ENCODE measurements around the gene MED9. TPM values are rescaled to one million over a fixed set of nuclear protein-coding genes. Genes with fewer than 3 reads are reported as not detected.

MED9 gene
- total and polyA plus RNA-seq, 2 of the 8 experiments (the other 6 are each of a cell fraction or from before 2014, with no cell fraction given), result 15.8 to 19.7 TPM

GRCh38 chr17:17453088-17453487 is 23.7 kb upstream of the MED9 start:
- Histone ChIP-seq H4K5ac (ENCODE audit: insufficient read length, low read depth, low read length) (no peak overlapping the region), H2BK120ac (replicated peaks; ENCODE audit: low read depth, low read length) (no peak overlapping the region), H3K14ac (ENCODE audit: insufficient read length) (no peak overlapping the region), H3K36me3 (ENCODE audit: control insufficient read depth in 2 of 4, insufficient read depth in 4 of 4, low read length in 3 of 4) (no peaks in the 10 kb centered on the region), H4K8ac (ENCODE audit: extremely low read depth, insufficient read depth, low read length) (no peak overlapping the region), H3K9ac (replicated peaks in 1 of 4; ENCODE audit: extremely low read depth in 1 of 4, low read depth in 3 of 4, low read length in 3 of 4) (no peak overlapping the region), H3K79me2 (ENCODE audit: control insufficient read depth in 1 of 2, insufficient read depth in 2 of 2, low read length in 2 of 2) (no peaks in the 10 kb centered on the region), H2AK5ac (ENCODE audit: low read depth, low read length) (no peak overlapping the region), H3K4ac (replicated peaks; ENCODE audit: insufficient read length, low read depth, low read length) (no peak overlapping the region), H3K79me1 (ENCODE audit: low read depth, low read length) (no peaks in the 10 kb centered on the region), H2BK12ac (ENCODE audit: low read depth, low read length) (no peak overlapping the region), H3K4me1 (replicated peaks in 1 of 4; ENCODE audit: control insufficient read depth in 3 of 4, insufficient read depth in 4 of 4, low read length in 3 of 4) (no peaks in the 10 kb centered on the region), H3K18ac (ENCODE audit: extremely low read depth, low read length) (no peak overlapping the region), H4K20me1 (replicated peaks in 1 of 2; ENCODE audit: control insufficient read depth in 1 of 2, insufficient read depth in 2 of 2, low read length in 2 of 2) (no peaks in the 10 kb centered on the region), H4K91ac (replicated peaks; ENCODE audit: insufficient read length, low read length) (no peak overlapping the region), H2BK20ac (ENCODE audit: low read length) (no peak overlapping the region), H2BK5ac (ENCODE audit: low read depth, low read length) (no peak overlapping the region), H3K56ac (replicated peaks; ENCODE audit: insufficient read length, low read depth, low read length) (no peak overlapping the region), H3K23ac (ENCODE audit: insufficient read length) (no peak overlapping the region), H3K23me2 (ENCODE audit: low read depth, low read length) (no peaks in the 10 kb centered on the region), H2BK15ac (ENCODE audit: low read length) (no peak overlapping the region), H2AFZ (ENCODE audit: low read length) (no peak overlapping the region), H3K9me3 (ENCODE audit: insufficient read depth in 2 of 2, low read depth in 1 of 2, low read length in 1 of 2) (no peaks in the 10 kb centered on the region), H3K4me2 (ENCODE audit: insufficient read depth in 1 of 2, low read depth in 2 of 2, low read length in 2 of 2) (no peak overlapping the region), H3K27ac (ENCODE audit: low read depth, low read length) (no peak overlapping the region), H3K4me3 (ENCODE audit: extremely low read depth in 1 of 4, insufficient read depth in 2 of 4, low read depth in 3 of 4, low read length in 4 of 4) (no peak overlapping the region), H3K27me3 (replicated peaks in 1 of 4; ENCODE audit: control insufficient read depth in 3 of 4, extremely low read depth in 1 of 4, insufficient read depth in 3 of 4, low read length in 3 of 4) (no peaks in the 10 kb centered on the region)
- CTCF ChIA-PET (ENCODE audit: partially characterized antibody), result interaction anchor here (0.9 to 1.6 kb wide), 3 partner anchors 20 to 109 kb away, joined by 3 to 4 read pairs (median 3); no protein-coding TSS in a partner anchor
- DNase-seq (ENCODE audit: low read depth in 1 of 2, low spot score in 2 of 2), result no peak
- no peak for FAIRE-seq
- 82% methylated on average over 9 of the region's 9 CpGs; no CpG with 5 or more reads in 1 of the 2 experiments for WGBS, 2 experiments (ENCODE audit: extremely low coverage in 1 of 2, insufficient coverage in 1 of 2, insufficient read length in 1 of 2, insufficient replicate concordance in 2 of 2, low coverage in 1 of 2, low lambda C conversion rate in 2 of 2, missing lambda C conversion rate in 1 of 2)
- POLR2A ChIA-PET (ENCODE audit: partially characterized antibody), result interaction anchor here (0.6 to 0.9 kb wide), 2 partner anchors 9 to 18 kb away, joined by 3 read pairs; no protein-coding TSS in a partner anchor
- TF ChIP-seq CTBP2 (IDR thresholded peaks at IDR 0.05; ENCODE audit: borderline replicate concordance, insufficient read depth, insufficient read length, low read length), result no peak
- no peak for TF ChIP-seq TAF7 (optimal IDR thresholded peaks at IDR 0.05; ENCODE audit: borderline replicate concordance, low read depth, low read length)
- TF ChIP-seq POU5F1 (IDR thresholded peaks at IDR 0.05; ENCODE audit: low read depth, low read length), result no peak
- no peak for TF ChIP-seq CEBPB (IDR thresholded peaks at IDR 0.05; ENCODE audit: low read depth, low read length)
- TF ChIP-seq NRF1 (IDR thresholded peaks at IDR 0.05; ENCODE audit: low read depth, low read length), result no peak
- no peak for TF ChIP-seq SRF (IDR thresholded peaks at IDR 0.05; ENCODE audit: low read depth, low read length)
- TF ChIP-seq EZH2 (IDR thresholded peaks at IDR 0.05; ENCODE audit: low read depth, low read length, severe bottlenecking), result no peak
- TF ChIP-seq HDAC2 (IDR thresholded peaks at IDR 0.05; ENCODE audit: borderline replicate concordance in 1 of 2, low read depth in 2 of 2, low read length in 2 of 2), result no peak
- TF ChIP-seq ATF2 (IDR thresholded peaks at IDR 0.05; ENCODE audit: low read length), result no peak
- no peak for TF ChIP-seq YY1 (IDR thresholded peaks at IDR 0.05; ENCODE audit: low read depth, low read length)
- TF ChIP-seq EP300 (IDR thresholded peaks at IDR 0.05; ENCODE audit: borderline replicate concordance in 1 of 2, low read depth in 2 of 2, low read length in 2 of 2), result no peak
- TF ChIP-seq RFX5 (IDR thresholded peaks at IDR 0.05; ENCODE audit: borderline replicate concordance, low read depth, low read length), result no peak
